Kidney (tissue), 14 donors: ENCODE data around the gene ATP10D. TPM values are rescaled to one million over a fixed set of nuclear protein-coding genes. Genes with fewer than 3 reads are reported as not detected.

Source experiments
- DNase-seq, 5 donors: peaks; one replicate each; pipeline ENCODE4 v3.0.0-alpha.2; 2013 to 2020
- FAIRE-seq: peaks from 2 replicates; lab custom pipeline; 2012; peaks lifted over from hg19 to GRCh38; lab: Jason Lieb, UNC
- H3K27ac ChIP-seq, 2 donors: one replicate each; pipeline ENCODE4 v1.7.0; 2013; ENCODE audit warnings: low read depth in 2 of 2, low read length in 2 of 2, inconsistent platforms in 1 of 2
- H3K27me3 ChIP-seq: one replicate; pipeline ENCODE4 v1.7.1; 2013; ENCODE audit warnings: low read length, inconsistent platforms; ENCODE audit not compliant: control insufficient read depth, insufficient read depth
- H3K36me3 ChIP-seq, 3 donors: one replicate each; pipeline versions ENCODE4 v1.7.0 to v1.7.1; 2013; ENCODE audit warnings: low read length in 3 of 3, control low read depth in 1 of 3, inconsistent platforms in 1 of 3; ENCODE audit not compliant: insufficient read depth in 3 of 3, control insufficient read depth in 2 of 3
- H3K4me1 ChIP-seq, 3 donors: one replicate each; pipeline versions ENCODE4 v1.7.0 to v1.7.1; 2013; ENCODE audit warnings: low read length in 3 of 3, inconsistent platforms in 1 of 3, low read depth in 1 of 3; ENCODE audit not compliant: control insufficient read depth in 2 of 3, insufficient read depth in 2 of 3
- H3K4me3 ChIP-seq, 3 donors: one replicate each; pipeline versions ENCODE4 v1.7.0 to v1.8.1; 2013; ENCODE audit warnings: low read length in 3 of 3, control low read depth in 1 of 3, inconsistent platforms in 1 of 3
- H3K9ac ChIP-seq, 3 donors: one replicate each; pipeline versions ENCODE4 v1.7.0 to v1.7.1; 2013; ENCODE audit warnings: low read length in 3 of 3, control low read depth in 1 of 3, inconsistent platforms in 1 of 3
- H3K9me3 ChIP-seq, 3 donors: one replicate each; pipeline versions ENCODE4 v1.7.0 to v1.7.1; 2013; ENCODE audit warnings: low read length in 3 of 3, control low read depth in 1 of 3, inconsistent platforms in 1 of 3; ENCODE audit not compliant: control insufficient read depth in 2 of 3, insufficient read depth in 1 of 3
- intact Hi-C: fragments of 100-400 bp; cut with DNase I; formaldehyde crosslinking; loops from one replicate; pipeline ENCODE4 v1.11.1; 2022
- polyA plus RNA-seq: library from polyadenylated mRNA; stranded (reverse); fragments of 350-450 nt; fragmentation: Illumina TruSeq; extraction: RNeasy Lipid Tissue Mini Kit (QIAGEN cat#74804); gene quantifications from one replicate; pipeline ENCODE4 v1.2.3, GENCODE V29; 2014; ENCODE audit warnings: low read depth, low replicate concordance; ENCODE audit not compliant: insufficient read depth
- total RNA-seq: library from RNA; stranded (reverse); fragmentation: NEBNext Ultra II Directional; extraction: Animal tissue kit (Norgen Biotek cat#: 25700); gene quantifications from one replicate; pipeline ENCODE4 v1.2.1, GENCODE V29; 2021
- TF ChIP-seq, protein P1 (sequence below): IDR thresholded peaks from 3 replicates; pipeline ENCODE4 v1.5.1; 2012; ENCODE audit warnings: mild to moderate bottlenecking, moderate library complexity, borderline replicate concordance; ENCODE audit not compliant: insufficient read depth; ENCODE audit errors: extremely low read depth
- donor health status: control.
- donor health status: control.
- donor health status: control.
- donor health status: control.
- donor health status: control.
- donor health status: DM: yes; HTN: yes; CAD: no.
- donor health status: Normal renal cell carcinoma (clear cell type).

ATP10D gene
- total and polyA plus RNA-seq, 2 donors from 2014 or later, result 10.4 to 43.6 TPM

DNA sequence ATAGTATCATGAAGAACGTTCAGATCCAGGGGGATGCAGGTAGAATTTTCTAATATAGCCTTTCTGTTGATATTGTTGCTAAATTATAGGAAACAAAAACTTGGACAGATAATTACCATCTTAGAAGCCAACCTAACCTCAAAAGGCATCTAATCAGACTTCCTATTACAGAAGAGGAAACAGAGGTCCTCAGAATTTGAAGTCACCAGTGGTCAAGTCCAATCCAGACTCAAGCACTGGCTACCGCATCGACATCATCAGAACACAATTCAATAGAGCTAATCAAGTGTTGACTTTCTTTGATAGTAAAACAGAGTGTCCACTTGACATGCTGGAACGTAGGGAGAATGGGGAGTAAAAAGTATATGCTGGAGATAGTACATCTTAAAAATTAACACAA lies 10.3 kb upstream of the ATP10D start:
- H3K27ac ChIP-seq, result no peak overlapping the region
- FAIRE-seq, result no peak
- TF ChIP-seq, protein P1, sequence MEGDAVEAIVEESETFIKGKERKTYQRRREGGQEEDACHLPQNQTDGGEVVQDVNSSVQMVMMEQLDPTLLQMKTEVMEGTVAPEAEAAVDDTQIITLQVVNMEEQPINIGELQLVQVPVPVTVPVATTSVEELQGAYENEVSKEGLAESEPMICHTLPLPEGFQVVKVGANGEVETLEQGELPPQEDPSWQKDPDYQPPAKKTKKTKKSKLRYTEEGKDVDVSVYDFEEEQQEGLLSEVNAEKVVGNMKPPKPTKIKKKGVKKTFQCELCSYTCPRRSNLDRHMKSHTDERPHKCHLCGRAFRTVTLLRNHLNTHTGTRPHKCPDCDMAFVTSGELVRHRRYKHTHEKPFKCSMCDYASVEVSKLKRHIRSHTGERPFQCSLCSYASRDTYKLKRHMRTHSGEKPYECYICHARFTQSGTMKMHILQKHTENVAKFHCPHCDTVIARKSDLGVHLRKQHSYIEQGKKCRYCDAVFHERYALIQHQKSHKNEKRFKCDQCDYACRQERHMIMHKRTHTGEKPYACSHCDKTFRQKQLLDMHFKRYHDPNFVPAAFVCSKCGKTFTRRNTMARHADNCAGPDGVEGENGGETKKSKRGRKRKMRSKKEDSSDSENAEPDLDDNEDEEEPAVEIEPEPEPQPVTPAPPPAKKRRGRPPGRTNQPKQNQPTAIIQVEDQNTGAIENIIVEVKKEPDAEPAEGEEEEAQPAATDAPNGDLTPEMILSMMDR, result no peak
- H3K9me3 ChIP-seq, result no peaks in the 10 kb centered on the region
- no peak for DNase-seq
- H3K36me3 ChIP-seq, result no peaks in the 10 kb centered on the region
- no peak overlapping the region for H3K9ac ChIP-seq
- intact Hi-C loops, result no loop called here
- H3K4me1 ChIP-seq, result no peaks in the 10 kb centered on the region
- no peaks in the 10 kb centered on the region for H3K27me3 ChIP-seq
- no peak overlapping the region for H3K4me3 ChIP-seq

DNA sequence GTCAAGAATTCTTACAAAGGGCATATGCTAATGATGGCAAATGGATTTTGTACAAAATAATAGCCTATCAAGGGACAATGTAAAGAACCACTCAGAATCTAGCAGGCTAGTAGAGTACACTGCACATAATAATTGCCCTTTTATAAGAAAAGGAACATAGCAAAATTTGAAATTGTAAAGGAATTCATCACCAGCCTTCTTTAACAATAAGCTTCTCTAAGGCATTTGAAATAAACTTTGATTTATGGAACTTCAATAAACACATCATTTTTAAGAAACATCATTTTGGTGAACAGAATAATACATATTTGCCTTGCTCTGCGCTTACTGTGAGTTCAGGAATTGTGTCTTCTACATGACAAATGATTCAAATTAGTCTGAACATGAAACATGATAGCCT lies 9.7 kb upstream of the ATP10D start:
- DNase-seq (no peak), FAIRE-seq (no peak)
- Histone ChIP-seq H3K36me3 (no peaks in the 10 kb centered on the region), H3K4me3 (no peak overlapping the region), H3K9me3 (no peaks in the 10 kb centered on the region), H3K27me3 (no peaks in the 10 kb centered on the region), H3K27ac (no peak overlapping the region), H3K4me1 (no peaks in the 10 kb centered on the region), H3K9ac (no peak overlapping the region)
- intact Hi-C loops, result no loop called here
- TF ChIP-seq, protein P1, result no peak

DNA sequence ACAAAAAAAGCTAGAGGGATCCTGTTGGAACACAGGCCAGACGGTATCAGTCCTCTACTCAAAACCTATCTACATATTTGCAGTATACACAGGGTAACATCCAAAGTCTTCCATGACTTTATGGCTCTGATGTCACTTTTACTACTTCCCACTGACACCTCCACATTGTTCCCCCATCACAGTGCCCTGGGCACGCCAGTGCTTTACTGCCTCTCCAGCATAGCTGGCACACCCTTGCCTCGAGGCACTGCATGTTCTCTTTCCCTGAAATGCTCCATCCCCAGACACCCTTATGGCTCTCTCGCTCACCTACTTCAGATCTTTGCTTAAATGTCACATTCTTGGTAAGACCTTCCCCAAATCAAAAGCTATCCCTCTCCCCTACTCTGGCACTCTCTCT lies 6.3 kb upstream of the ATP10D start:
- no peak overlapping the region for H3K27ac ChIP-seq
- no peak overlapping the region for H3K9ac ChIP-seq
- H3K36me3 ChIP-seq, result no peaks in the 10 kb centered on the region
- DNase-seq, result no peak
- H3K4me1 ChIP-seq, result peaks cover 0 to 1% (median 0%) of the 10 kb centered on the region in 3 donors
- TF ChIP-seq, protein P1, result no peak
- FAIRE-seq, result no peak
- no peaks in the 10 kb centered on the region for H3K27me3 ChIP-seq
- no peak overlapping the region for H3K4me3 ChIP-seq
- no peaks in the 10 kb centered on the region for H3K9me3 ChIP-seq
- intact Hi-C loops, result no loop called here

DNA sequence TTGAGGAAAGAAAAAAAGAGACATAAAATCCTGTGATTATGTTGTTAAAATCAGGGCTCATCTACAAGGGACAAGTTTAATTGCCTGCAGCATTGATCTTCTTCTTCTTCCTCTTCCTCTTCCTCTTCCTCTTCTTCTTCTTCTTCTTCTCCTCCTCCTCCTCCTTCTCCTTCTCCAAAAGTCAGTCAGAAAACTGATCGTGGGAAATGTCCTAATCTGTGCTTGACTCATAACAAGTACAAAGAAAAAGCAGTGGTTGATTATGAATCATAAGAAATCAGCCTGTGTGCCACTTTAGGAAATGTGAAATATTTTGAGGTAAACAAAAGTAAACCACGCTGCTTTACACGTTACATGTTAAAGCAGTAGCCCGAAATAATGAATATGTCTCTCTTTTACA lies 2.7 kb upstream of the ATP10D start:
- intact Hi-C loops, result no loop called here
- TF ChIP-seq, protein P1, result no peak

More for the DNA sequence above, 2.7 kb upstream of the ATP10D start:
- Histone ChIP-seq H3K9me3 (no peaks in the 10 kb centered on the region), H3K27me3 (no peaks in the 10 kb centered on the region), H3K4me1 (peaks cover 0 to 16% (median 5%) of the 10 kb centered on the region in 3 donors), H3K36me3 (no peaks in the 10 kb centered on the region), H3K27ac (no peak overlapping the region), H3K9ac (no peak overlapping the region), H3K4me3 (no peak overlapping the region)
- no peak for FAIRE-seq
- DNase-seq, result no peak
